GOT3 (cell line): ENCODE data around the gene TP53RK.

Source experiments
- DNase-seq: peaks from one replicate; lab custom pipeline; 2025; ENCODE audit warnings: mixed read lengths; lab: John Stamatoyannopoulos, UW

The TP53RK gene

GRCh38 chr20:46638134-46638897 lies 50.9 kb downstream of the TP53RK start:
- no peak for DNase-seq

- no peak for DNase-seq
These were observed 51.7 kb downstream of the TP53RK start for GRCh38 chr20:46637427-46638133.

- no peak for DNase-seq
These were observed 52.2 kb downstream of the TP53RK start for GRCh38 chr20:46637020-46637419.

GRCh38 chr20:46636514-46636913 lies 52.7 kb downstream of the TP53RK start:
- DNase-seq = no peak

- no peak for DNase-seq
These were observed 53.6 kb downstream of the TP53RK start for GRCh38 chr20:46635514-46636136.

- no peak for DNase-seq
These were observed 54.7 kb downstream of the TP53RK start for GRCh38 chr20:46634528-46634927.
